A549 (cell line): ENCODE measurements around the gene APOL4. TPM values are rescaled to one million over a fixed set of nuclear protein-coding genes. Genes with fewer than 3 reads are reported as not detected.
A peak's percentile ranks its signal among the peaks of the same experiment; 100 is the strongest.

Source experiments
- ATAC-seq, 2 experiments: fragments of 200-7000 bp in 1 of 2; fragments of >200 bp in 1 of 2; cut with Nextera tagmentation in 1 of 2; cut with Tn5 transposase in 1 of 2; 3 replicates each; pipeline versions ENCODE4 v1.8.0 to v1.9.1; 2018 to 2020; ENCODE audit warnings: mild to moderate bottlenecking in 1 of 2, moderate library complexity in 1 of 2
- CTCF ChIA-PET: fragments of 300-600 bp; sonication (Branson Sonifier 250); formaldehyde crosslinking; extraction: SDS; loops from one replicate; lab custom pipeline; 2021; ENCODE audit warnings: antibody characterized with exemption, inconsistent platforms; lab: Yijun Ruan, JAX
- POLR2A ChIA-PET: fragments of 350-600 bp; formaldehyde crosslinking; extraction: SDS; loops from one replicate; lab custom pipeline; 2021; ENCODE audit warnings: antibody characterized with exemption, inconsistent platforms; lab: Yijun Ruan, JAX
- DNase-seq, 2 experiments: peaks; one replicate each; pipeline versions ENCODE4 v3.0.0 to v3.0.0-alpha.2; 2011 to 2016; ENCODE audit warnings: low read depth in 1 of 2, low spot score in 1 of 2
- FAIRE-seq: peaks from 2 replicates; lab custom pipeline; 2011; peaks lifted over from hg19 to GRCh38; lab: Jason Lieb, UNC
- H3K27ac ChIP-seq, 2 experiments: fragments of >200 bp; sonication (Bioruptor Twin); formaldehyde crosslinking; 3 replicates each; pipeline ENCODE4 v1.5.1; 2016 to 2017
- H3K4me1 ChIP-seq: fragments of >200 bp; sonication (Bioruptor Twin); formaldehyde crosslinking; 3 replicates; pipeline ENCODE4 v1.6.1; 2016
- H3K4me2 ChIP-seq: fragments of >200 bp; sonication (Bioruptor Twin); formaldehyde crosslinking; 3 replicates; pipeline ENCODE4 v1.6.1; 2016
- H3K4me3 ChIP-seq: fragments of >200 bp; sonication (Bioruptor Twin); formaldehyde crosslinking; 3 replicates; pipeline ENCODE4 v1.5.1; 2016
- H3K9me3 ChIP-seq: fragments of >200 bp; sonication (Bioruptor Twin); formaldehyde crosslinking; 3 replicates; pipeline ENCODE4 v1.6.1; 2016
- BHLHE40 ChIP-seq: IDR thresholded peaks from 2 replicates; pipeline ENCODE4 v1.6.1; 2012; ENCODE audit warnings: low read depth, low read length, inconsistent platforms
- CEBPB ChIP-seq, 2 experiments: fragments of >200 bp in 1 of 2; sonication (Bioruptor Twin) in 1 of 2; formaldehyde crosslinking in 1 of 2; IDR thresholded peaks; 2 replicates each; pipeline ENCODE4 v1.6.1; 2012 to 2016
- CHD2 ChIP-seq: fragments of 150-350 bp; IDR thresholded peaks from 2 replicates; pipeline ENCODE4 v1.6.1; 2014; ENCODE audit warnings: low read length; ENCODE audit not compliant: partially characterized antibody
- E2F6 ChIP-seq: IDR thresholded peaks from 2 replicates; pipeline ENCODE4 v1.6.1; 2012; ENCODE audit warnings: low read depth, borderline replicate concordance
- EHF ChIP-seq: fragments of 250-450 bp; sonication (Bioruptor Pico); IDR thresholded peaks from 2 replicates; pipeline ENCODE4 v1.5.0; 2020; ENCODE audit warnings: mild to moderate bottlenecking
- EHMT2 ChIP-seq: fragments of 200-600 bp; sonication (generic); IDR thresholded peaks from 2 replicates; pipeline ENCODE4 v1.6.1; 2016; ENCODE audit warnings: antibody characterized with exemption, low read depth, mild to moderate bottlenecking, moderate library complexity
- GATA3 ChIP-seq: IDR thresholded peaks from 2 replicates; pipeline ENCODE4 v1.6.1; 2012; ENCODE audit warnings: borderline replicate concordance
- HDAC2 ChIP-seq: fragments of 200-600 bp; sonication (generic); IDR thresholded peaks from 2 replicates; pipeline ENCODE4 v1.6.1; 2016
- HES2 ChIP-seq: fragments of >200 bp; sonication (Bioruptor Twin); formaldehyde crosslinking; IDR thresholded peaks from 2 replicates; pipeline ENCODE4 v1.6.1; 2016
- HEYL ChIP-seq: fragments of 250-450 bp; sonication (Bioruptor Pico); IDR thresholded peaks from 2 replicates; pipeline ENCODE4 v1.8.0; 2021; ENCODE audit warnings: mild to moderate bottlenecking, moderate library complexity
- HOXB13 ChIP-seq: fragments of 250-450 bp; sonication (Bioruptor Pico); IDR thresholded peaks from 2 replicates; pipeline ENCODE4 v1.5.0; 2020; ENCODE audit warnings: low read depth, mild to moderate bottlenecking, moderate library complexity
- JUN ChIP-seq, 2 experiments: fragments of >200 bp; sonication (Bioruptor Twin); formaldehyde crosslinking; IDR thresholded peaks; 2 replicates in 1 of 2; 3 replicates in 1 of 2; pipeline ENCODE4 v1.6.1; 2016 to 2017
- JUNB ChIP-seq: fragments of >200 bp; sonication (Bioruptor Twin); formaldehyde crosslinking; IDR thresholded peaks from 2 replicates; pipeline ENCODE4 v1.6.1; 2016
- MAFK ChIP-seq: fragments of 450-650 bp; IDR thresholded peaks from 2 replicates; pipeline ENCODE4 v1.6.1; 2014; ENCODE audit not compliant: partially characterized antibody
- MYC ChIP-seq: IDR thresholded peaks from 2 replicates; pipeline ENCODE4 v1.6.1; 2012; ENCODE audit warnings: mild to moderate bottlenecking, inconsistent platforms, low read length, improper control_type of control experiment, borderline replicate concordance
- NFE2L2 ChIP-seq: fragments of 150-350 bp; conservative IDR thresholded peaks from 2 replicates; pipeline ENCODE4 v1.6.1; 2014; ENCODE audit warnings: low read length
- NPAS2 ChIP-seq: fragments of 250-450 bp; sonication (Bioruptor Pico); IDR thresholded peaks from 2 replicates; pipeline ENCODE4 v1.8.0; 2022; ENCODE audit warnings: mild to moderate bottlenecking, moderate library complexity, borderline replicate concordance
- POLR2AphosphoS2 ChIP-seq: conservative IDR thresholded peaks from 2 replicates; pipeline ENCODE4 v1.6.1; 2012; ENCODE audit warnings: low read length, improper control_type of control experiment, inconsistent platforms
- RARB ChIP-seq: fragments of 250-450 bp; sonication (Bioruptor Pico); IDR thresholded peaks from 2 replicates; pipeline ENCODE4 v1.8.0; 2021; ENCODE audit warnings: mild to moderate bottlenecking, moderate library complexity
- RCOR1 ChIP-seq: fragments of 150-350 bp; IDR thresholded peaks from 2 replicates; pipeline ENCODE4 v1.6.1; 2014; ENCODE audit warnings: antibody characterized with exemption, low read length, low read depth
- RFX5 ChIP-seq: fragments of 450-650 bp; IDR thresholded peaks from 2 replicates; pipeline ENCODE4 v1.7.1; 2014; ENCODE audit warnings: antibody characterized with exemption, mild to moderate bottlenecking, moderate library complexity
- RNF2 ChIP-seq: fragments of 200-600 bp; sonication (generic); IDR thresholded peaks from 2 replicates; pipeline ENCODE4 v1.6.1; 2016; ENCODE audit warnings: low read depth, mild to moderate bottlenecking, antibody characterized with exemption, moderate library complexity, borderline replicate concordance
- SMC3 ChIP-seq: fragments of >200 bp; sonication (Bioruptor Twin); formaldehyde crosslinking; IDR thresholded peaks from 3 replicates; pipeline ENCODE4 v1.6.1; 2018; ENCODE audit warnings: inconsistent platforms
- SREBF2 ChIP-seq: fragments of 450-650 bp; IDR thresholded peaks from 2 replicates; pipeline ENCODE4 v1.6.1; 2014; ENCODE audit warnings: mild to moderate bottlenecking, moderate library complexity
- TP53 ChIP-seq: fragments of 250-450 bp; sonication (Bioruptor Pico); IDR thresholded peaks from 2 replicates; pipeline ENCODE4 v1.5.0; 2021; ENCODE audit warnings: mild to moderate bottlenecking, moderate library complexity
- ZC3H11A ChIP-seq: fragments of 450-650 bp; IDR thresholded peaks from 2 replicates; pipeline ENCODE4 v1.6.1; 2014; ENCODE audit warnings: antibody characterized with exemption, mild to moderate bottlenecking
- ZNF302 ChIP-seq: fragments of 250-450 bp; sonication (Bioruptor Pico); IDR thresholded peaks from 2 replicates; pipeline ENCODE4 v1.9.0; 2021; ENCODE audit warnings: inconsistent platforms, mild to moderate bottlenecking, moderate library complexity
- WGBS: methylation state at CpG from one replicate; pipeline ENCODE4 v1.1.6; 2017; ENCODE audit errors: missing lambda C conversion rate; 5-methylcytosine and 5-hydroxymethylcytosine counted together
- polyA plus RNA-seq, 4 experiments: library from polyadenylated mRNA; depleted of rRNA in 3 of 4; stranded (reverse); fragments of >200 nt; fragmentation: RNase III in 1 of 4; extraction: RNeasy Plus Mini Kit Qiagen cat#74134 plus additional on column Dnase treatment in 1 of 4; gene quantifications; 2 replicates in 3 of 4; 3 replicates in 1 of 4; pipeline ENCODE4 v1.2.3, GENCODE V29; 2011 to 2017
- TF ChIP-seq, protein P1 (sequence below): fragments of 450-650 bp; IDR thresholded peaks from 2 replicates; pipeline ENCODE4 v1.6.1; 2014; ENCODE audit warnings: antibody characterized with exemption
- TF ChIP-seq, protein P2 (sequence below): fragments of 250-450 bp; sonication (Bioruptor Pico); IDR thresholded peaks from 2 replicates; pipeline ENCODE4 v1.5.0; 2021; ENCODE audit warnings: mild to moderate bottlenecking, moderate library complexity, borderline replicate concordance

The APOL4 gene
- polyA plus RNA-seq, 2 of the 4 experiments (the other 2 are of a cell fraction) = not detected

DNA sequence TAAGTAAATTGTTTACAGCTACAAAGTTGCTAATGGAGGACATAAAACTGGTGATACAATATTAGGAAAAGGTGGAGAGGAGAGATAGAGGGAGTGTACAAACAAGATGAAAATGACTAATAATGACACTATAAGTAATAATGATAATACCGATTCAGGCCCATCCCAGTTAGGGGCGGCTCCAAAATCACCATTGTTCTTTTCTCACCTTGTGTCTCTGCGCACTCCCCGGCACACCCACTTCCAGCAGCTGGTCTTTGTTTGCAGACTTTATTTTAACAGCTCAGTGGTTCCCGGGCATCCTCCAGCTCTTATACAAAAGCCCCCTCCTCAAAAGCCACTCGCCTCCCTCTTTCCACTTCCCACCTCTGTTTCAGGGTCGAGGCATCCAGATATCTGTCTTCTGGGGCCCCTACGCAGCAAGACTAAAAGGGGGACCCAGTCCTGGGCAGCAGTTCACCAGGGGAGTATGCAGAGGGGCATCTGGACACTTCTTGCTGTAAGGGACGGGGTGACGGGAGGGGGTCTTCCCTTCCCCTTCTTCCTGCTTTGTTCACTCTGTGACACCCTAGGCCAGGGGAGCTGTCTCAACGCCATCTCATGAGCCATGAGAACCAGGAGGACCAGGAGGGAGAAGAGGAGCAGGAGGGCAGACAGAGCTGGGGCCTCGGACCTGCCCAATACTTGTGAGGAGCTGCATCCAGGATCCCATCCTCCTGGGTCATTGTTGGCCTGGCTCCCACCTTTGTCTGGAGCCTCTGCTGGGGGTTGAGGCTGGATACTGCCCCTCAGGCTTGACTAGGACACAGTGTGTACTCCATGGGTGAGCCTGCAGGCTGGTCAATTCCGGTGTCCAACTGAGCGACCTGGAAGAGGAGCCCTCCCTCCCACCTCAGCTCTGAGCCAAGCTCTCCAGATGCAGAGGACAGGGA lies 35.0 kb upstream of the APOL4 start:
- 84% methylated on average over 13 of the region's 14 CpGs for WGBS
- FAIRE-seq = no peak
- no peak for TF ChIP-seq HEYL
- TF ChIP-seq ZNF302 (CRISPR knock-in tag) = no peak
- TF ChIP-seq RNF2 = no peak
- TF ChIP-seq EHF = no peak
- no peak for TF ChIP-seq JUNB
- TF ChIP-seq RCOR1 = no peak
- TF ChIP-seq NFE2L2 = no peak
- no peak for TF ChIP-seq GATA3
- TF ChIP-seq E2F6 = no peak
- no peak for TF ChIP-seq MYC
- TF ChIP-seq HDAC2 = no peak
- TF ChIP-seq EHMT2 = no peak
- no peak for TF ChIP-seq BHLHE40
- TF ChIP-seq, protein P1, sequence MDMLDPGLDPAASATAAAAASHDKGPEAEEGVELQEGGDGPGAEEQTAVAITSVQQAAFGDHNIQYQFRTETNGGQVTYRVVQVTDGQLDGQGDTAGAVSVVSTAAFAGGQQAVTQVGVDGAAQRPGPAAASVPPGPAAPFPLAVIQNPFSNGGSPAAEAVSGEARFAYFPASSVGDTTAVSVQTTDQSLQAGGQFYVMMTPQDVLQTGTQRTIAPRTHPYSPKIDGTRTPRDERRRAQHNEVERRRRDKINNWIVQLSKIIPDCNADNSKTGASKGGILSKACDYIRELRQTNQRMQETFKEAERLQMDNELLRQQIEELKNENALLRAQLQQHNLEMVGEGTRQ = no peak
- no peak for TF ChIP-seq MAFK
- TF ChIP-seq CHD2 = no peak
- TF ChIP-seq TP53 = no peak
- no peak for TF ChIP-seq RARB
- no peak for TF ChIP-seq CEBPB (IDR thresholded peaks at IDR 0.05)
- Histone ChIP-seq H3K9me3 (no peaks in the 10 kb centered on the region), H3K4me1 (peaks cover 18% of the 10 kb centered on the region), H3K4me2 (peak overlapping the region; percentile 96; the same call in 1 of the 3 replicates), H3K27ac (no peak overlapping the region), H3K4me3 (no peak overlapping the region)
- ChIA-PET POLR2A (no interaction called here), CTCF (interaction anchor here (0.9 to 2.9 kb wide), 4 partner anchors 7 to 42 kb away, joined by 3 to 14 read pairs (median 4); no protein-coding TSS in a partner anchor)
- no peak for DNase-seq
- ATAC-seq = no peak

DNA sequence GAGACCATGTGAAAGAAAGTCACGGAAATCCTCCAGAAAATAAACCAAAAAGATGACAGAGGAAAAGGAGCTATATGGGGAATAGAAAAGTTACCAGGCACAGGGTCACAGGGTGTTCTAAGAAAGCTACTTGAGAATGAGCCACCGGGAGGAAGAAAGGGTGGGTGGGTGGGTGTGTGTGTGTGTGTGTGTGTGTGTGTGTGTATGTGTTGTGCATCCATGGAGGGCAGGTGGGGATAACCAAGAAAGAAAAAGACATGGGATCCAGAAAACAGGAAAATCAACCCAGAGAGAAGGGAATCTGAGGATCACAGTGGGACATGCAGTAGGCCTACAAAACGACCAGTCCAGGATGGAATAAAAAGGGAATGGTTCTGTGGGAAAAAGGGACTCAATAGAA lies 34.0 kb upstream of the APOL4 start:
- no peak for TF ChIP-seq POLR2AphosphoS2
- no peak for TF ChIP-seq EHMT2
- no peak for TF ChIP-seq EHF
- ATAC-seq = no peak
- 59% methylated on average over 3 of the region's 3 CpGs for WGBS
- H3K4me2 ChIP-seq = no peak overlapping the region
- FAIRE-seq = no peak
- CTCF ChIA-PET = interaction anchor here (0.6 to 1.8 kb wide), 4 partner anchors 8 to 251 kb away, joined by 3 to 4 read pairs (median 4); no protein-coding TSS in a partner anchor
- POLR2A ChIA-PET = no interaction called here
- H3K4me3 ChIP-seq = no peak overlapping the region
- peaks cover 18% of the 10 kb centered on the region for H3K4me1 ChIP-seq
- no peak overlapping the region for H3K27ac ChIP-seq
- no peaks in the 10 kb centered on the region for H3K9me3 ChIP-seq
- DNase-seq = no peak

GRCh38 chr22:36234919-36235318 lies 33.3 kb upstream of the APOL4 start:
- 78% methylated on average over 2 of the region's 2 CpGs for WGBS
- CTCF ChIA-PET = interaction anchor here (0.6 to 1.8 kb wide), 3 partner anchors 10 to 252 kb away, joined by 3 to 4 read pairs (median 3); no protein-coding TSS in a partner anchor
- H3K27ac ChIP-seq = no peak overlapping the region

More at GRCh38 chr22:36234919-36235318, 33.3 kb upstream of the APOL4 start:
- FAIRE-seq = no peak
- no peaks in the 10 kb centered on the region for H3K9me3 ChIP-seq
- ATAC-seq = no peak
- DNase-seq = no peak
- H3K4me1 ChIP-seq = peaks cover 15% of the 10 kb centered on the region
- TF ChIP-seq JUN (IDR thresholded peaks at IDR 0.05) (no peak), HOXB13 (CRISPR knock-in tag) (no peak), HEYL (no peak), SMC3 (no peak), ZC3H11A (no peak), TP53 (no peak), RFX5 (no peak), RNF2 (no peak), BHLHE40 (no peak), MYC (no peak), HES2 (no peak), NPAS2 (CRISPR knock-in tag) (no peak), SREBF2 (no peak)
- TF ChIP-seq, protein P2, sequence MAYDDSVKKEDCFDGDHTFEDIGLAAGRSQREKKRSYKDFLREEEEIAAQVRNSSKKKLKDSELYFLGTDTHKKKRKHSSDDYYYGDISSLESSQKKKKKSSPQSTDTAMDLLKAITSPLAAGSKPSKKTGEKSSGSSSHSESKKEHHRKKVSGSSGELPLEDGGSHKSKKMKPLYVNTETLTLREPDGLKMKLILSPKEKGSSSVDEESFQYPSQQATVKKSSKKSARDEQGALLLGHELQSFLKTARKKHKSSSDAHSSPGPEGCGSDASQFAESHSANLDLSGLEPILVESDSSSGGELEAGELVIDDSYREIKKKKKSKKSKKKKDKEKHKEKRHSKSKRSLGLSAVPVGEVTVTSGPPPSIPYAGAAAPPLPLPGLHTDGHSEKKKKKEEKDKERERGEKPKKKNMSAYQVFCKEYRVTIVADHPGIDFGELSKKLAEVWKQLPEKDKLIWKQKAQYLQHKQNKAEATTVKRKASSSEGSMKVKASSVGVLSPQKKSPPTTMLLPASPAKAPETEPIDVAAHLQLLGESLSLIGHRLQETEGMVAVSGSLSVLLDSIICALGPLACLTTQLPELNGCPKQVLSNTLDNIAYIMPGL (CRISPR knock-in tag) = no peak
- H3K4me2 ChIP-seq = no peak overlapping the region
- POLR2A ChIA-PET = no interaction called here
- H3K4me3 ChIP-seq = no peak overlapping the region
